Measurements from ENCODE around the gene RASA3.
"Not testable (repeated sequence)": the region's sequence is repeated elsewhere in the genome, so short reads cannot be mapped to it uniquely, and the experiment has no call there.

DNA sequence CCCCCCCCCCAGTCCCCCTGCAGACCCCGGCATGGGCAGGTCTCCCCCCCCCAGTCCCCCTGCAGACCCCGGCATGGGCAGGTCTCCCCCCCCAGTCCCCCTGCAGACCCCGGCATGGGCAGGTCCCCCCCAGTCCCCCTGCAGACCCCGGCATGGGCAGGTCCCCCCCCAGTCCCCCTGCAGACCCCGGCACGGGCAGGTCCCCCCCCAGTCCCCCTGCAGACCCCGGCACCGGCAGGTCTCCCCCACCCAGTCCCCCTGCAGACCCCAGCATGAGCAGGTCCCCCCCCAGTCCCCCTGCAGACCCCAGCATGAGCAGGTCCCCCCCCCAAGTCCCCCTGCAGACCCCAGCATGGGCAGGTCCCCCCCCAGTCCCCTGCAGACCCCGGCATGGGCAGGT, 703 bp upstream of the RASA3 start:
- TF ChIP-seq, protein P1, sequence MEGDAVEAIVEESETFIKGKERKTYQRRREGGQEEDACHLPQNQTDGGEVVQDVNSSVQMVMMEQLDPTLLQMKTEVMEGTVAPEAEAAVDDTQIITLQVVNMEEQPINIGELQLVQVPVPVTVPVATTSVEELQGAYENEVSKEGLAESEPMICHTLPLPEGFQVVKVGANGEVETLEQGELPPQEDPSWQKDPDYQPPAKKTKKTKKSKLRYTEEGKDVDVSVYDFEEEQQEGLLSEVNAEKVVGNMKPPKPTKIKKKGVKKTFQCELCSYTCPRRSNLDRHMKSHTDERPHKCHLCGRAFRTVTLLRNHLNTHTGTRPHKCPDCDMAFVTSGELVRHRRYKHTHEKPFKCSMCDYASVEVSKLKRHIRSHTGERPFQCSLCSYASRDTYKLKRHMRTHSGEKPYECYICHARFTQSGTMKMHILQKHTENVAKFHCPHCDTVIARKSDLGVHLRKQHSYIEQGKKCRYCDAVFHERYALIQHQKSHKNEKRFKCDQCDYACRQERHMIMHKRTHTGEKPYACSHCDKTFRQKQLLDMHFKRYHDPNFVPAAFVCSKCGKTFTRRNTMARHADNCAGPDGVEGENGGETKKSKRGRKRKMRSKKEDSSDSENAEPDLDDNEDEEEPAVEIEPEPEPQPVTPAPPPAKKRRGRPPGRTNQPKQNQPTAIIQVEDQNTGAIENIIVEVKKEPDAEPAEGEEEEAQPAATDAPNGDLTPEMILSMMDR (IDR thresholded peaks at IDR 0.05; ENCODE audit: insufficient read depth, low read depth, low read length), result not testable (repeated sequence)
- TF ChIP-seq EZH2 (IDR thresholded peaks at IDR 0.05; ENCODE audit: insufficient read depth, low read length), result not testable (repeated sequence)

Data from astrocyte (in vitro differentiated cells and primary cell).